Measurements from ENCODE around the gene ABTB1.

Gene ABTB1

DNA sequence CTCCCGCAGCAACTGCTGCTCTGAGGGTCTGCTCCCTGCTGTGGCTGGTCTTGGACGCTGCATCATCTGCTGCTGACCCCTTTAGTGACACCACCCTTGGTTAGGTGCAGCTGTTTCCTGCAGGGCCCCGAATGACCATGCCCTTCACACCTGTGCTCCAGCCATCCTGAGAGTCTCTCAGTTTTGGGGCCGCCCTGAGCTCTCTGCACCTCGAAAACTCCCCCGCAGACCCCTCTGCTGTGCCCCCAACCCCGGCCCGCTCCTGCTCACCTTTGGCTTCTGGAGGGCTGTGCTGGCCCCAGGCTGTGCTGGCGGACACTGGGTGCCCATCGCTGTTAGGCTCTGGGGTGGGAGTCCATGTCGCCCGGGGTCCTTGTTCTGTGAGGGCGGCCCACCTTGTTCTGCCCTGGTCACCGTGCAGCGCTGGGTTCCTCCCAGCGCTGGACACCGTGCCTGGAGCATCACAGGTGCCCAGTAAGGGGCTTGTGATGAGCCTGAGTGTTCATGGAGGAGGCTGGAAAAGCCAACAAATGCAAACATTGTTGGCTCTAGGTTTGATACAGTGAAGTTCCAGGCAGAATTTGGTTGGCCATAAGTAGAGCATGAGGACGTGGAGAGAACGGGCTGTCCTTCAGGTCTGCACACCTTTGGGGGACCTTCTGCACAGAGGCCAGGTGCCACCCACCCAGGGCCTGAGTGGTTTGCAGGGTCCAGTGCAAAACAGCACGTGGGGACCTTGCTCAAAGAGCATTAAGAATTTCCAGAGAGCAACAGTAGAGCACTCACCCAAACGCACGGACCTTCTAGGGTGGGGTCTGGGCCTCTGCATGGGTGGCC lies 12.3 kb downstream of the ABTB1 start:
- in situ Hi-C loops (cut with MboI; ENCODE audit: low sequenced_read_pairs), result no loop called here

DNA sequence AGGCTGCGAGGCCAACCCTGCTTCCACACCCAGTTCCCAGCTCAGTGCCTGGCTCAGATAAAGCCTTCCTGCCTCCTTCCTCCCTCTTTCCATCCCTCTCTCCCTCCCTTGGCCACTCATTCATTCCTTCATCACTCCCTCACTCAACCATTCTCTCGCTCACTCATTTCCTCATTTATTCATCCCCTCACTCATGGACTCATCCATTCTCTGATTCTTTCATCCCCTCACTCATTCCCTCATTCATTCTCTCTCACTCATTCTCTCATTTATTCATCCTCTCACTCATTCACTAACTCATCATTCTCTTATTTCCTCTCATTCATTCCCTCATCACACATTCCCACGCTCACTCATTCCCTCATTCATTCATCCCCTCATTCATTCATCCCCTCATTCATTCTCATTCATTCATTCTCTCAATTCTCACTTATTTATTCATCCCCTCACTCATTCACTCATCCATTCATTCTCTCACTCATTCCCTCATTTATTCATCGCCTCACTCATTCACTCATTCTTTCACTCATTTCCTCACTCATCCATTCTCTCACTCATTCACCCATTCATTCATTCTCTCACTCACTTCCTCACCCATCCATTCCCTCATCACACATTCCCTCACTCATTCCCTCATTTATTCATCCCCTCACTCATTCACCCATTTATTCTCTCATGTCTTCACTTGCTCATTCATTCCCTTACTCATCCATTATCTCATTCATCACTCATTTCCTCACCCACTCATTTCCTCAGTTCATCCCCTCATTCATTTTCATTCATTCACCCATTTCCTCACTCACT lies 13.2 kb downstream of the ABTB1 start:
- in situ Hi-C loops (cut with MboI; ENCODE audit: low sequenced_read_pairs), result no loop called here

- in situ Hi-C loops (cut with MboI; ENCODE audit: low sequenced_read_pairs), result no loop called here
These were observed 13.8 kb downstream of the ABTB1 start for GRCh38 chr3:127686512-127686894.

DNA sequence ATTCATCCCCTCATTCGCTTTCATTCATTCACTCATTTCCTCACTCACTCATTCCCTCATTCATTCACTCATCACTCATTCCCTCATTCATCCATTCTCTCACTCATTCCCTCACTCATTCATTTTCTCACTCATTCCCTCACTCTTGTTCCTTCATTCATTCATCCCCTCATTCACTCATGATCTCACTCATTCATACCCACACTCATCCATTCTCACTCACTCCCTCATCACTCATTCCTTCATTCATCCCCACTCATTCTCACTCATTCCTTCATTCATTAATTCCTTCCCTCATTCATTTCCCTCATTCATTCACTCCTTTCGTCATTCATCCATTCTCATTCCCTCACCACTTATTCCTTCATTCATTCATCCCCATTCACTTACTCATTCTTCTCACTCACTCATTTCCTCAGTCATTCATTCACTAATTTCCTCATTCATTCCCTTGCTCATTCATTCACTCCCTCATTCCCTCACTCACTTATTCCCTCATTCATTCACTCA lies 14.5 kb downstream of the ABTB1 start:
- in situ Hi-C loops (cut with MboI; ENCODE audit: low sequenced_read_pairs), result no loop called here

DNA sequence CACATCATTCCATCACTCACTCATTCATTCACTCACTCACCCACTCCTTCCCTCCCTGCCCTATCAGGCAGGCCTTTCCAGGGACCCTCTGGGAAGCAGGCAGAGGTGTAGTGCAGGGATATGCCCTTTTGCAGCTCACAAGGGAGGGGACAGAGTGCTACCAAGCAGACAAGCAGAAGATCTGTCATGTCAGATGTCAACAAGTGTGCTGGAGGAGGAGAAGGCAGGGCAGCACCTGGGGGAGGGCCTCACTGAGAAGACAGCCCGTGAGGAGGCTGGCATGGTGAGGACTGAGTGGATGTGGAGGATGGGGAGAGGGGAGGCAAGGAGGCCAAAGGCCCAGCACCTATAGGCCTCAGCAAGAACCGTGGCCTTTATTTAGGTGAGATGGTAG lies 15.3 kb downstream of the ABTB1 start:
- in situ Hi-C loops (cut with MboI; ENCODE audit: low sequenced_read_pairs), result no loop called here

- in situ Hi-C loops (cut with MboI; ENCODE audit: low sequenced_read_pairs), result no loop called here
These were observed 15.9 kb downstream of the ABTB1 start for GRCh38 chr3:127688416-127689265.

- in situ Hi-C loops (cut with MboI; ENCODE audit: low sequenced_read_pairs), result no loop called here
These were observed 16.6 kb downstream of the ABTB1 start for GRCh38 chr3:127689266-127689860.

- in situ Hi-C loops (cut with MboI; ENCODE audit: low sequenced_read_pairs), result no loop called here
These were observed 17.4 kb downstream of the ABTB1 start for GRCh38 chr3:127690106-127690505.

DNA sequence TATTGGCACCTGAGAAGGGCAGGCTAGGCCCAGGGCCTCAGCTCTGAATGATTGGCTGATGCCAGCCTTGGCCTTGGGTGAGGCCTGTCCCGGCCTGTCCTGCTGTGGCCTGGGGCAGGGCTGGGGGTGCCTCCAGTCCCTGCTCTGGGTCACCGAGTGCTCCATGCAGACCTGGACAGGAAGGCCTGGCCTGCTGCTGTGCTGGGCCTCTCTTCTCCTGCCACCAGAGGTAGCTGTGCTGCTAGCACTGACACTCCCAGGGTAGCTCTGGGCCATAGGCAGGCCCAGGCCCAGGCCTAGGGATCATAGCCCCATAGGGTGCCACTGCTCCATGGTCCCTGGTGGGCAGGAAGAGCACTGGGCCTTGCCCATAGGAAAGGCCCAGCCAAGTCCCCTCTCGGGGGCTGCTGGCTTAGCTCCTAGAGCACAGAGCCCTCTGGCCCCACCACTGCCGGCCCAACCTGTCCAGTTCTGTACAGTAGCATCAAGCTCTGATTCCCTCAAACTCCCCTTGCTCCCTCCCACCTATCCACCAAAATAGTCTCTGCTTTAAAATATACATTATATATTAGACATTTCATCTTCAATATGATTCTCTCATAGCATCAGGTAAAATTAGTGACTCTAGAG lies 18.2 kb downstream of the ABTB1 start:
- in situ Hi-C loops (cut with MboI; ENCODE audit: low sequenced_read_pairs), result no loop called here

DNA sequence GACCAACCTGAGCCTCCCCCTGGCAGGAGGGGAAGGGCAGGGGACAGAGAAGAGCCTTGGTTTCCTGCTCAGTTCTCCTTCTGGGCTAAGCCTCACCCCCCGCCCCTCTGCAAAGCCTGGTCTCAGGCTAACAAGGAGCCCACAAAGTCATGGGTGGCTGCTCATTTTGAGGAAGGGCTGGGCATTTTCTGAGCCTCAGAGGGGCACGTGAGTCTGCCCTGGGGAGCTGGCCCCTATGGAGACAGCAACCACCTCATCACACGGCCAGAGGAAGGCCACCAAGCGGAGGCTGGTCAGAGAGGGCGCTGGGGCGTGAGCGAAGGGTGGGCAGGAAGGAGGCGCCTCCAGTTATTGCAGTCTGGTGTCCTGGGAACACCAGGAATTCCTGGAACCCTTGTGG lies 18.7 kb downstream of the ABTB1 start:
- in situ Hi-C loops (cut with MboI; ENCODE audit: low sequenced_read_pairs), result no loop called here

GRCh38 chr3:127691974-127692373 lies 19.2 kb downstream of the ABTB1 start:
- in situ Hi-C loops (cut with MboI; ENCODE audit: low sequenced_read_pairs), result no loop called here

DNA sequence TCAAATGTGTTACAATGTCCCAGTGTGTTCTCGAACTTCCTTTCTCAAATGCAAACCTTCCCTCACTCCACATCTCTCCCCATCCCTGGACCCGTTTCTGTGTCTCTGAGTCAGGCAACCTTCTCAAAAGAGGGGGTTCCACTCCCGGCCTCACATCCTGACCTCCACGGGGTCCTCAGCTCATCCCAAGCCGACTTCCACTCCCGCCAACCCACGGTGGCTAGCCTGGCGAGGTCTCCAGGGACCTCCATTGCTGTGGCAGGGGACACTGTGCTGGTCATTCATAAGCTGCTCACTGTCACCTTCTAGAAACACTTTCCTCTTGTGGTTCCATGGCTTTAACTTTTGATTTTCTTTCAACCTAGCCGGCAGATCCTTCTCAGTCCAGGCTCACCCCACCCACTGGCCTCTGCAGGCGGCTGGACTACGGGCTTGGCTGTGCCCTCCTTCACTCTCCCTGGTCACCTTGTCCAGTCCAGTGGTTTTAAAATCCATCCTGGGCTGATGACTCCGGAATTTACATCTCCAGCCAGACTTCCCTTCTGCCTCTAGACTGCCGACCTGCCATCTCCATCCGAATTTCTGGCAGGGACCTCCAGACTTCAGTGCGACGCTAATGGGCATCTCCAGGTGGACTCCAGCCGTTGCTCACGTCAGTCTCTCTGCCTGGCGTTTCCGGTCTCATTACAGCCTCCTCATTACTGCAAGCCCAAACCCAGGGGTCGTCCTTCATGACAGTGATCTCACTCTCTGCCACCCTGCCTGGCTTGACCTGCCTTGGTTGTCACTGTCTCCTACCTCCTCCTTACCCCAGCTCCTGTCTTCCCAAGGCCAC lies 20.0 kb downstream of the ABTB1 start:
- in situ Hi-C loops (cut with MboI; ENCODE audit: low sequenced_read_pairs), result no loop called here

- in situ Hi-C loops (cut with MboI; ENCODE audit: low sequenced_read_pairs), result no loop called here
These were observed 20.6 kb downstream of the ABTB1 start for GRCh38 chr3:127693336-127693843.

GRCh38 chr3:127694467-127695215 lies 21.9 kb downstream of the ABTB1 start:
- in situ Hi-C loops (cut with MboI; ENCODE audit: low sequenced_read_pairs), result no loop called here

DNA sequence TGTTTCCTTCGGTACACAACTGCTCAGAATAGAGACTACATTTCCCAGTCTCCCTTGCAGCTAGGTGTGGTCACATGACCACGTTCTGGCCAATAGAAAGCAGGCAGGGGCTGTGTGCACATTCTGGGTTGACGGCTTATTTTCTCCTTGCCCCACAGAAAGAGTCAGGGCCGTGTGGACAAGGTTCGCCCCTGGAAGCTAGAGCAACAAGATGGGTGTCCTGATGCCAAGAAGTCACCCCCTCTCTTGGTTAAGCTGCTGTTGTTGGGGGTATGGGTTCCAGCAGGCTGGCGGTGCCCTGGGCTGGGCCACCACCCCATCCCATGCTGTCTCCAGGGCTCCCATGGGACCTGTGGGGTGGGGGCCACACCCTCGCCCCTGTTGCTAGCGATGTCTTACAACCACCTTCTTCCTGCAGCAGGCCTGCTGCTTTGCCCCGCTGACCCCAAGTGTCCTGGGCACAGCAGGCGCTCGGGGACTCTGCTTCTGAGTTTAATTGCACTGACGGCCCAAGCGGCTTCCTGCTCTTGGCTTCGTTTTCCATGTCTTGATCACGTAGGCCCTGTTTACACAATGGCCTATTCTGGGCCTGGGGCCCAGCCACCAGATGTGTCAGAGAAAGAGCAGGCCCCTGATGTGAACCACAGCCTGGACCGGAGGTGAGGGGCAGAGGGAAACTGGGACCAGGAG lies 24.9 kb downstream of the ABTB1 start:
- in situ Hi-C loops (cut with MboI; ENCODE audit: low sequenced_read_pairs), result no loop called here

DNA sequence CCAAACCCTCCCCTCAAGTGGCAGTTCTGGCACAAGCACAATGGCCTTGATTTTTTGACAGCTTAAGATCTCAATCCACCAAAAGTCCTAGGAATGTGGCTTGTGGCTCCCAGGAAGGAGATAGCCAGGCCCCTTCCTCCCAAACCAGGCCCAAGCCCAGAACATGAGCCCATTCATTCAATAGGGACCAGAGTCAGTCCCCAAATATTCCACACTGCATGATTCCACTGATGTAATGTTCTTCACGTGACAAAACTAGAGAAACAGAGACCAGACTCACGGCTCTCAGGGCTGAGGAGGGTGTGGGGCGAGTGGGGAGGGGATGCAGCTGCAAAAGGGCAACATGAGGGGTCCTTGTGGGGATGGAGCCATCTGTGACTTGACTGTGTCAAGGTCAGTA lies 25.5 kb downstream of the ABTB1 start:
- in situ Hi-C loops (cut with MboI; ENCODE audit: low sequenced_read_pairs), result no loop called here

DNA sequence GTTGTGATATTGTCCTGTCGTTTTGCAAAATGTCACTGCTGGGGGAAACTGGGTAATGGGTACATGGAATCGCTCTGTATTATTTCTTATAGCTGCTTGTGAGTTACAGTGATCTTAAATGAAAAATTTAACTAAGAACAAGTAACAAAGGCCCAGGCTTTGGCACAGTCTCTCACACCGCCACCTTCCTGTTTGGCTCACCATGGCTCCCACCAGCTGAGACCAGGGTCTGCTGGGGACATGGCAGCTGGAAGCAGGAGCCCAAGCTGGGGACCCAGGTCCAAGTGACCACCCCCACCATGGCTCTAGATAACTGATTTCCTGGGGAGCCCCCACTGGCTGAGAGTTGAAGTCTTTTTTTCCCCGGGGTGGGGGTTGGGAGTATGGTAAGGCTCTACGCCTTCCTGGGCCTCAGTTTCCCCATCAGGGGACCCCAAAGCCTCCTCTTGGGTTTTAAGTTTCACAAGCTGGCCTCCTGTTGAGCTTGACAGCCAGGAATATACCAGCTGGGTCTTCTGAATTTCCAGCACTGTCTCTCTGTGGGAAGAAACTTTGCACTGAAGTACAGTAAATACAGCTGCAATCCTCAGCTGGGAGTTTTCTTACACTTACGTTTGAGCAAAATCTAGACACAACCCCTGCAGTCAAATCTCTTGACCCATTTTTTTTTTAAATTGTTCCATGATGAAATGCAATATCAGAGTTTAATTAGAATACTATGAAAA lies 26.1 kb downstream of the ABTB1 start:
- in situ Hi-C loops (cut with MboI; ENCODE audit: low sequenced_read_pairs), result no loop called here

Data from HL-60/S4 (cell line).